ENCODE measurements around the gene CCBE1.
A peak's percentile ranks its signal among the peaks of the same experiment; 100 is the strongest.

CCBE1 gene

GRCh38 chr18:59565957-59566356, 131.3 kb downstream of the CCBE1 start:
- no peak for DNase-seq

DNA sequence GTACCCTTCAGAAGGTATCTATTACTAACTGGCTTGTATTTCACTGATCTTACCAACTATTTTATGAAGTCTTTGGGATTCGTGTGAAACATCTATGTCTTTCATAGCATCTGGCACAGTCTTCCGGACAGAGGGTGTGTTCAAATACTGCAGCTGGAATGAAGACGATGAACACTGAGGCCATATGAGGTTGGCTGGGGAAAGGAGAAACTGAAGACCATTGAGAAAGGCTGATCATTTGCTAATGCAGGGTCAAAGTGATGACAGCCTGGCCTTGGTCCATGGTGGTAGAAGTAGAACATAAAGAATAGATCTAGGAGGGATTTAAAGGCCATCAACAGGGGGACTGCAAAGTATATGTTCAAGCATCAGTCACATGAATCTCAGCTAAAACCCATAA, 132.7 kb downstream of the CCBE1 start:
- DNase-seq = no peak

DNA sequence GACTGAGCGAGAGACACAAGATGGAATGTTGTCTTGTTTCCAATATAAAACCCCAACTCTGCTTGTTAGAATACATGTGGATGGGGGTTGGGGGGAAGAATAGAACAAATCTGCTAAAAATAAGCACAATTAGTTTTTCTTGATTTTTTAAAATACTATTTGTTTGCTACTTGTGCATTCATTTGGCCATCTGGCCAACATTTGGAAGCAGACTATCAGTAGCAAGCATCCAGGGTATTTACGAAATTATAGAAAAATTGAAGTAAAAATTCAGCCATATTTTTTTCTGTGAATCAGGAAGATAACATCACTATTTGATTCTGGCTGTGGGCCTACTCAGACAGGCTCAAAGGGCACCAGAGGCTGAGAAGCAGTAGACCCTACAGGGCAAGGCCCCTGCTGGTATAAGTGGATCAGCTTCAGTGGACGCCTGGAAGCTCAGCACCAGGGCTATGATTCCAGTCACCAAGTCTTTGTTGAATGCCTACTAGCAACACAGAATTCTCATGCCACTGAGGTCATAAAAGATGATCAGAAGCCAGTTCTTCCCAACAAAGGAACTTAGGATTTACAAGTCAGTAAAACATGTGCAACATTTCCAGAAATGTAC, 133.9 kb downstream of the CCBE1 start:
- no peak for DNase-seq

GRCh38 chr18:59562751-59563150, 134.5 kb downstream of the CCBE1 start:
- no peak for DNase-seq

GRCh38 chr18:59561612-59562011, 135.6 kb downstream of the CCBE1 start:
- DNase-seq = no peak

- DNase-seq = no peak
Observed at GRCh38 chr18:59560556-59560955, 136.7 kb downstream of the CCBE1 start.

- DNase-seq = no peak
Observed at GRCh38 chr18:59559528-59559927, 137.7 kb downstream of the CCBE1 start.

- peak; percentile 55 for DNase-seq
Observed at GRCh38 chr18:59555995-59556659, 141.1 kb downstream of the CCBE1 start.

DNA sequence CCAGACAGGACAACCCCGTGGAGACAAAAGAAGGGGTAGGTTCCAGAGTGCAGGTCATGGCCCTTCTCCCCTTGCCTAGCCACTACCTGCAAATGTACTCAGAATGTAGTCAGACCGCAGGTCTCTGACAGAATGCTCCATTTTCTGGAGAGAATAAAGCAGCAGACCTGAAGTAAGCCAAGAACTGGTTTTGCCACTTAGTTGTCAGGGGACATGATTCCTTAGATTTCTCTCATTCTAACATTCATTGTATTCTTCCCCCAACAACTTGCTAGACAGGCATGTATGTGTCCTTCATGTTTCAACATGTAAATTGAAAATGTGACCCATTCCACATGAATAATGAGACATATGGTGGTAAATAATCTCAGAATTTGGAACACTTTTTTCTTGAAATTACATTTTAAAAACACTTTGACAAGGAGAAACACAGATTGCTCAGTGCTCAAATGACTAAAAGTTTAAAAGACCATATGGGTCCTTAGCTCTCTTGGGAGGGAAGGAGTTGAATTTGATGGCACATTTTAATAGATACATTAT, 142.4 kb downstream of the CCBE1 start:
- DNase-seq = no peak

- no peak for DNase-seq
Observed at GRCh38 chr18:59553273-59553870, 143.9 kb downstream of the CCBE1 start.

GRCh38 chr18:59551902-59552635, 145.2 kb downstream of the CCBE1 start:
- DNase-seq = no peak

DNA sequence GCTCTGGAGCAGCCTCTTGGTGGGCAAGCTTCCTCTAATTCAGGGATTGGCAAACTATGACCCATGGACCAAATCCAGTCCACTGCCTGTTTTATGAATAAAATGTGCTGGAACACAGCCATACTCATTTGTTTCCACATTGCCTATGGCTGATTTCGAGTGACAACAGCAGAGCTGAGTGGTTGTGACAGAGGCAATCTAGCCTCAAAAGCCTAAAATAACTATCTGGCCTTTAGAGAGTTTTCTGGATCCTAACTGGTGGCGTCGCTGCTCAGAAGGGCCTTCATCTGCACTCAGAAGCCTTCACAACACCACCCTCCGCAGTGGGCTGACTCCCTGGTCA, 147.1 kb downstream of the CCBE1 start:
- DNase-seq = no peak

DNA sequence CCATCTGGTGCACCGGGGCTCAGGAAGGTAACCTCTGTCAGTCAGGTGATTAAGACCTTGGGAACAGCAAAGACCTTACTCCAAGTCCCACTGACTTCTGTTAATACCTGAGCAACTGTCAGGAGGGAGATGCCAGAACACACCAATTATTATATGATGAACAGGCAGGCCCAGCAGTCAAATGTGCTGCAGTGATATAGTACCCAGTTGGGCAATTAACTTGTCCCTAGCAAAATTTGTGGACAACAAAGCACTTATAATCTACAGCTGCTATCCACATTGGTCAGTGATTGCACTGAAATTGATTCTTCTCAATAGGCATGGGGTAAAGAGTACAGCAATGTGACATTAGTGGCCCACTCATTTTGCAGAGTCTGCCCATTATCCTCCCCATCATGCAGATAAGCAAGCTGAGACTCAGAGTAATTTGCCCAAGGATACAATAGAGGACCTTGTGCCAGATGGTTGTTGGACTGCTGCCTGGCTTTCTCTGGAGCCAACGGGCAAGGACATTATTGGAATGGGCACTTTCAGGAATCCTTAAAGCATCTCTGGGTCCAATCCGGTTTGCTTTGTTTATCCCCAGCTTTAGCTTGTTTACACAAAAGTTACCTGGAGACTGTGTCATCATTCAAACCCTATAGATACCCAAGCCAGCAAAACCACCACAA, 147.6 kb downstream of the CCBE1 start:
- no peak for DNase-seq

DNA sequence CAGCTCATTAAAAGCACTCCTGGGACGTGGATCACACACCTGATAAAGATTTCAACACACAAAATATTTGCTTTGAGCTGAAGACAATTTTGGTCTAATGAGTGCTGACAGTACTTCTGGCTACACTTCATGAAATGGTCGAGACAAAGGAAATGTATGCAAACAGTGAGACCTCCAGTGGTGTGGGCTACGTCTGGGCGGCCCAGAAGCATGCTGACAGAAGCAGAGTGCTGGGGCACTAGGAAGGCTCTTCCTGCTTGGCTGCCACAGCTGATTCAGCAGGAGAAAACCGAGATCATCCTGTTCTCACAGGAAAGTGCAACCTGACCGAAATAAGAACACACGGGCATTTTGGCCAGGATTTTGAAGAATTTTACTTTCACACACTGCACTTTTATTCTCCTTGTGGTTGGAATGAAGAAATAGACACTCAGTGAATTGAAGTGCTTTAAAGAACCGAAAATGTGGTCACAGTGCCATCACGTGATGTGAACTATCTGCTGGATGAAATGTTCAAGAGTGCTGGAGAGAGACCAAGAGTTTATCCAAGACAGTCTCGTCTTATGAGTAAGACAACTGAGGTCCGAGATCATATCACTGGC, 149.5 kb downstream of the CCBE1 start:
- DNase-seq = peak; percentile 92

GRCh38 chr18:59546188-59546587, 151.0 kb downstream of the CCBE1 start:
- DNase-seq = peak; percentile 67

DNA sequence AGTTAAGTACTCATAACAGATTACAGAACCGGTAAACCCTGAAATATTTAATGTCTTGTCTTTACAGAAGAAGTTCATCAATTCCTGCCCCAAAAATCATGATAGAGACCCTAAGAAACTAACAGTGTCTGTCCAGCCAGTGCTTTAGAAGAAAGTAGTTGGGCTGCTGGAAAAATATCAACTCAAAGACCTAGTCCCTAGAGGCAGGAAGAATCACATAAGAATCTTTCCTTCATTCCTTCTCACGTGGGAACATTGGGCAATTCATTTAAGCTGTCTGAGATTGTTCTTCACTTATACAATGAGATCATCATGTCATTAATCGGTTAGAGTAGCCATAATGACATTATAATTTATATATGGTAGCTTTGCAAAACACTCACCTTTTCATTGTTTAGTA, 156.4 kb downstream of the CCBE1 start:
- no peak for DNase-seq

DNA sequence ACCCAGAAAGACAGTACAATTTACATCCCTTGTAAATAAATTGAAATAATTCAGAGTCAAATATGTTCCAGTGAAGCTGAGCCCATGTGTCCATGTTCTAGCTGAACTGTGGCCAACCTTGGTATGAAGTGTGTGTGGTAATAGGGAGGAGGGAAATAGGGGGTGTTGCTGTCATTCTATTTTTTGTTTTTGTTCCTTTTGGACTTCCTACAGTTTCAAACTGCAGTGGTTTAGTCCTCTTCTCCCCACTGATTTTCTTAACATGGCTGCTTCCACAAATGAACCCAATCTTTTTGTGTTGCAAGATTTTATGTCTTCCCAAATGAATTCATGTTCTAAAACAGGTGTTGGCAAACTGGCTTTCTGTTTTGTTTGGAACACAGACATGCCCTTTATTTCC, 156.9 kb downstream of the CCBE1 start:
- DNase-seq = no peak

- no peak for DNase-seq
Observed at GRCh38 chr18:59539108-59539507, 158.1 kb downstream of the CCBE1 start.

DNA sequence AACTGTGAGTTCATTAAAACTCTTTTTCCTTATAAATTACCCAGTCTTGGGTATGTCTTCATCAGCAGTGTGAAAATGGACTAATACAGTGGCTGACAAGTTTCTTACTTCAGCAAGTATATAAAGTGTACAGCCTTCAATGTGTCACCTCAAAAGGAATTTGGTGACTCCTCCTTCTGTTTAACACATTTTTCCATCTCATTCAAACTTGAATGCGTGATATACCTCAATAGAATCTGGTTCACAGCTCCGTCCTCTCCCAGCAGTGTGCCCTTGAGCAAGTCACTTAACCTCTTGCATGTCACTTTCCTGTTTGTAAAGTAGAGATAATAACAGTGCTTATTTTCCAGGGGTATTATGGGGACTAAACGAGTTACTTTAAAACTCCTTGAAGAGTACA, 159.6 kb downstream of the CCBE1 start:
- peak; percentile 35 for DNase-seq

GRCh38 chr18:59536166-59536565, 161.1 kb downstream of the CCBE1 start:
- DNase-seq = peak; percentile 81

DNA sequence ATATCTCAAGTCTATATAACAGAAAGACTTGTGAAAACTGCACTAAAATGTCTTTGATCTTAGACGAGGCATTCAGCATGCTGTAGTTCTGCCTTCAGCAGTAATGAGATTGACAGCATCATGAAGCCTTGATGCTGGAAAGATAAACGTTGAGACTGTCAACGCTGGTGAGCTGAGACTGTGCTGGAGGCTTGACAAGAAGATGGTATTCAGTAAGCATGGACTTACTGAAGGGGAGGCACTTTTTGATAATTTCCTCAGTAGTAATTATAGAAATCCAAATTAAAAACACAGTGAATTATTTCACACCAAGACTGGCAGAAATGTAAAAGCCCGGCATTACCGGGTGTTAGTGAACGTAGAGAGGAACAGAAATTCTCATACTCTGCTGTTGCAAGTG, 162.2 kb downstream of the CCBE1 start:
- no peak for DNase-seq

GRCh38 chr18:59528866-59529265, 168.4 kb downstream of the CCBE1 start:
- DNase-seq = no peak
